Measurements from ENCODE around the gene FOSL1. TPM values are rescaled to one million over a fixed set of nuclear protein-coding genes. Genes with fewer than 3 reads are reported as not detected.
A peak's percentile ranks its signal among the peaks of the same experiment; 100 is the strongest.

The FOSL1 gene
- total RNA-seq, 1 donor from 2014 or later: 0.21 TPM

- DNase-seq: no peak
Observed at GRCh38 chr11:65863889-65864705, 36.1 kb downstream of the FOSL1 start.

- no peak for DNase-seq
Observed at GRCh38 chr11:65862941-65863888, 37.0 kb downstream of the FOSL1 start.

DNA sequence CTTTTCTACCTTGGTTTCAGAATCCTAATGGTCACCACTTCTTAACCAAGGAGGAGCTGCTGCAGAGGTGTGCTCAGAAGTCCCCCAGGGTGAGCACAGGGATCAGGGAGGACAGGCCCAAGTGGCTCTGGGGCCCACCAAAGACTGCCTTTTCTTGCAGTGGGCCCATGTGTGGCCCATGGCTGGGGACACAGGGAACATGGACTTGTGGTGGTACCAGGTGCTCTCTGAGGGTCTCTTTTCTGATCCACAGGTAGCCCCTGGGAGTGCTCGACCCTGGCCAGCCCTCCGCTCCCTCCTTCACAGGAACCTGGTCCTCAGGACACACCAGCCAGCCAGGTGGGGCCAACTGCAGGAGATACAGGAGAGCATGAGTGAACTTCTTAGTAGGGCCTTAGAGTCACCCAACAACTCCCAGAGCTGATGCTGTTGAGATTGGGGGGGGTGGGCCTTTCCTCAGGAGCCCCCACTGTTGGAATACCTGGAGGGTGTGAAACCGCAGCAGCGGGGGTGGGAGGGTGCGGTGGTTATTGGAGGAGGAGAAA is 37.9 kb downstream of the FOSL1 start:
- no peak for DNase-seq

- peak; percentile 1 for DNase-seq
Observed at GRCh38 chr11:65861533-65862183, 38.5 kb downstream of the FOSL1 start.

DNA sequence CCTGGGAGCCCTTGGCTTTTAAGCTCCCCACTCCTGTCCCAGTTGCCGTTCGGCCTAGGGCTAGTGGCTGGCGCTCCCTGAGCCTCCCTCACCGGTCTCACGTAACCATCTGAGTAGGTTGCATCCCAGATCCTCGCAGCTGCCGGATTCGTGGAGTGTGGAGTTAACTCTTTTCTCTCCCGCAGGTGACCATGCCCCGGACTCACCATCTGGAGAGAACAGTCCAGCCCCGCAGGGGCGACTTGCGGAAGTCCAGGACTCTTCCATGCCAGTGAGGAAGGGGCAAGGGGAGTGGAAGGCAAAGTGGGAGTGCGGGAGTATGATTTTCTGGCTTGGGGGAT is 39.1 kb downstream of the FOSL1 start:
- DNase-seq: peak; percentile 14

GRCh38 chr11:65860278-65861164 is 39.7 kb downstream of the FOSL1 start, which contains the start of gene MUS81:
TSS of gene MUS81 (plus strand) at chr11:65860433. CDS start at chr11:65860754, 321 bp downstream.
- peak; percentile 99 for DNase-seq

GRCh38 chr11:65859812-65860277 is 40.3 kb downstream of the FOSL1 start:
- no peak for DNase-seq

- DNase-seq: peak; percentile 99
Observed at GRCh38 chr11:65859095-65859811, 40.9 kb downstream of the FOSL1 start.

DNA sequence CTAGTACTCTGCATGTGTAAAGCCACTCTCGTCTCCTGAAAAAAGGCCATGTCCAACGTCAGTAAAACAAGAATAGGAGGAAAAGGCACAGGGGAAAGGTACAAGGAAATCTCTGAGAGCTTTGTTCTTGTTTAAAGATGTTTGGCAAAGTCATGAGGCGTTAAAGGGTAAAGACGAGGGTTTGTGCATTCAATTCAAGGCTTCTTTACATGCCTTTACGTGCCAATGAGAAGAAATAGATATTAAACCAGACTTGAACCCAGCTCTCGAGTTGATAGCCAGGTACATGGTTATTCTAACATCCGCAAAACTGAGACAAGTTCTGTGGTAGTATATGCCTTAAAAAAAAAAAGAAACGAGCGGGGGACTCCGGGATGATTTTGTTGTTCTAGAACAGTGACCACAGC is 41.5 kb downstream of the FOSL1 start:
- DNase-seq: no peak

GRCh38 chr11:65857853-65858680 is 42.1 kb downstream of the FOSL1 start, which contains the start of gene CFL1:
TSS of gene CFL1 (minus strand) at chr11:65858180. CDS start at chr11:65858099, 81 bp downstream.
- DNase-seq: peak; percentile 99

DNA sequence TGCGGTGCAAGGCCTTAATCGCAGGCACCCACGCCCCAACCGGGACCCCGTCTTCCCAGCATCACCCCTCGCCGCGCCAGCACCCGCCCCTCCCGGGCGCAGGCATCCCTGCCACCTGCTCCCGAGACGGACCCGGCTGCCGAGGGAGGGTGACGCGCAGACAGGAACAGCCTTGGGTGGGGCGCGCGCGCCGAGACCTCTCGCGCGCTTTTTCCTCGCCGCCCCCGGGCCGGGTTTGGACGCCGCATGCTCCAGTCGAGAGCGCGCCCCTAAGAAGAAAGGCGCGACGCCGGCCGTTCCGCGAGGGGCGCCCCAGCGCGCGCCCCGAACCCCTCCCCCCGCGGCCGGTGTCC is 42.7 kb downstream of the FOSL1 start:
- no peak for DNase-seq

- DNase-seq: peak; percentile 81
Observed at GRCh38 chr11:65856689-65857499, 43.3 kb downstream of the FOSL1 start.

DNA sequence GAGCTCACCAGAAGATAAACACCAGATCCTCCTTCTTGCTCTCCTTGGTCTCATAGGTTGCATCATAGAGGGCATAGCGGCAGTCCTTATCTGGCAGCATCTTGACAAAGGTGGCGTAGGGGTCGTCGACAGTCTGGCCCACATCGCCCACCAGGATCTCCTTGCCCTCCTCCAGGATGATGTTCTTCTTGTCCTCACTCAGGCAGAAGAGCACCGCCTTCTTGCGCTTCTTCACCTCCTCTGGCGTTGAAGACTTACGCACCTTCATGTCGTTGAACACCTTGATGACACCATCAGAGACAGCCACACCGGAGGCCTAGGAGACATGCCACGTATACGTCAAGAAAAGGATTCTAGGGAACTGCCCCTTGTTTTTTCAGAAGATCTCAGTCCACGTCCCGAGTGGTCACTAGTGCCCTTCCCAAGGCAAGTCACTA is 44.2 kb downstream of the FOSL1 start:
- DNase-seq: peak; percentile 0

GRCh38 chr11:65854852-65855837 is 45.0 kb downstream of the FOSL1 start:
- no peak for DNase-seq

GRCh38 chr11:65854161-65854592 is 46.0 kb downstream of the FOSL1 start:
- no peak for DNase-seq

DNA sequence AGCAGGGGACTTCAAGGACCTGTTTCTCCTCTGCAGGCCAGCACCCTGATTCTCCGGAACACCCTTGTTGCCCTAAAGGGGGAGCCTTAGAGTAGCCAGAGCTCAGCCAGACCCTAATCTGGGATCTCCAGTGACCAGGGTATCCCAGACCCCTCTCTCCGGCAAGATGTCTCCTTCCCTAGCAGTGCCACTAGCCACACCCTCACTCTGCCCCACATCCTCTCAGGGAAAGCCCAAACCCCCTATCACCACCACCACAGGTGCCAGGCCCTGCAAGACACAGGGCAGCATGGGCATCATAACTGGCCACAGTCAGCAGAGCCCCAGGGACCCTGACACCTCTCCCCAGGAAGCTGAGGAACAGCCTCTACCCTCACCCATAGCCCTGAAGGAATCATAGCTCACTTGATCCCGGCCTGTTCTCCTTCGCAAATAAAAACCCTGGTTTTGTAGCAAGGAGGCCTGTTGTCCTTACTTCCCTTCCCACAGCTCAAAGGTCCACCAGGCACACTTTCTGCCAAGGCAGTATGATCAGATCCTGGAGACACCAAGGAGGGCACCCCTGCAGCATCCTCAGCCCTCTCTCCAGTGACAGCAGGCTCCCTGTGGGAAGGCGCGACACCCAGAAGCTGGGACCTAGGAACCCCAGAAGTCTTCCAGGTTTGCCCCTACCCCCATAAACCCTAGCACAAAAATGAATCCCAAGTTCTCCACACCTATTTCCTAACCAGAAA is 46.8 kb downstream of the FOSL1 start:
- peak; percentile 0 for DNase-seq

Data from tongue (tissue), 2 donors.